Measurements from ENCODE around the gene CD28.

DNA sequence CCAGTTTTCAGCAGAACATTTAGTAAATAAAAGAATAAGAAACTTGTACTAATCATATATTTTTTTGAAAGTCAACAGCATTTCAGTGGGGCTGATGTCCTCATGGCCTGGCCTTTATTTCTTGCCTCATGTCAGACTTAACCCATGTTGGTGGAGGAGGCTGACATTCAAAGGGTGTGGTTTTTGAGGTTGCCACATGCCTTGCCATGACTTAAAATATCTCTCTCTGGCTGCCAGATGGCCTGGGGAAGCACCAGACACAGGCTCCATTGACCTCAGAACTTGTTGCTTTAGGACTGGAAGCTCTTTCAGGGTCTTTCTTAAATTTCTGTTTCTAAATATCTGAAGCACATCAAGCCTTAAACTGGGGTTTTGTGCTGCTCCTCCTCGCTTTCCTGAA lies 32.5 kb upstream of the CD28 start:
- TF ChIP-seq, protein P1, sequence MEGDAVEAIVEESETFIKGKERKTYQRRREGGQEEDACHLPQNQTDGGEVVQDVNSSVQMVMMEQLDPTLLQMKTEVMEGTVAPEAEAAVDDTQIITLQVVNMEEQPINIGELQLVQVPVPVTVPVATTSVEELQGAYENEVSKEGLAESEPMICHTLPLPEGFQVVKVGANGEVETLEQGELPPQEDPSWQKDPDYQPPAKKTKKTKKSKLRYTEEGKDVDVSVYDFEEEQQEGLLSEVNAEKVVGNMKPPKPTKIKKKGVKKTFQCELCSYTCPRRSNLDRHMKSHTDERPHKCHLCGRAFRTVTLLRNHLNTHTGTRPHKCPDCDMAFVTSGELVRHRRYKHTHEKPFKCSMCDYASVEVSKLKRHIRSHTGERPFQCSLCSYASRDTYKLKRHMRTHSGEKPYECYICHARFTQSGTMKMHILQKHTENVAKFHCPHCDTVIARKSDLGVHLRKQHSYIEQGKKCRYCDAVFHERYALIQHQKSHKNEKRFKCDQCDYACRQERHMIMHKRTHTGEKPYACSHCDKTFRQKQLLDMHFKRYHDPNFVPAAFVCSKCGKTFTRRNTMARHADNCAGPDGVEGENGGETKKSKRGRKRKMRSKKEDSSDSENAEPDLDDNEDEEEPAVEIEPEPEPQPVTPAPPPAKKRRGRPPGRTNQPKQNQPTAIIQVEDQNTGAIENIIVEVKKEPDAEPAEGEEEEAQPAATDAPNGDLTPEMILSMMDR (IDR thresholded peaks at IDR 0.05): no peak
- TF ChIP-seq ZFX (IDR thresholded peaks at IDR 0.05; ENCODE audit: borderline replicate concordance): no peak

Data from 22Rv1 (cell line).